ENCODE data around the gene TXLNB.
"Not testable (repeated sequence)": the region's sequence is repeated elsewhere in the genome, so short reads cannot be mapped to it uniquely, and the experiment has no call there.

The TXLNB gene

GRCh38 chr6:139308936-139309603 lies 17.3 kb upstream of the TXLNB start:
- DNase-seq = peak; percentile 49

- no peak for DNase-seq
These were observed 16.6 kb upstream of the TXLNB start for GRCh38 chr6:139308286-139308916.

- DNase-seq = no peak
These were observed 14.6 kb upstream of the TXLNB start for GRCh38 chr6:139306291-139306981.

GRCh38 chr6:139303185-139303584 lies 11.4 kb upstream of the TXLNB start:
- DNase-seq = peak; percentile 52

GRCh38 chr6:139297921-139298320 lies 6.1 kb upstream of the TXLNB start:
- no peak for DNase-seq

- DNase-seq = peak; percentile 85
These were observed 5.1 kb upstream of the TXLNB start for GRCh38 chr6:139296927-139297326.

GRCh38 chr6:139295901-139296300 lies 4.1 kb upstream of the TXLNB start:
- DNase-seq = no peak

- no peak for DNase-seq
These were observed 2.3 kb upstream of the TXLNB start for GRCh38 chr6:139294090-139294489.

- DNase-seq = not testable (repeated sequence)
These were observed 1.4 kb upstream of the TXLNB start for GRCh38 chr6:139293230-139293629.

GRCh38 chr6:139290787-139291311 lies 949 bp downstream of the TXLNB start:
- peak; percentile 43 for DNase-seq

- DNase-seq = no peak
These were observed 2.6 kb downstream of the TXLNB start for GRCh38 chr6:139289233-139289632.

- DNase-seq = no peak
These were observed 3.2 kb downstream of the TXLNB start for GRCh38 chr6:139288496-139289040.

GRCh38 chr6:139287868-139288267 lies 3.9 kb downstream of the TXLNB start:
- DNase-seq = no peak

GRCh38 chr6:139286438-139286837 lies 5.4 kb downstream of the TXLNB start:
- DNase-seq = not testable (repeated sequence)

- DNase-seq = no peak
These were observed 6.2 kb downstream of the TXLNB start for GRCh38 chr6:139285590-139285989.

- DNase-seq = no peak
These were observed 7.0 kb downstream of the TXLNB start for GRCh38 chr6:139284789-139285188.

GRCh38 chr6:139282684-139283083 lies 9.1 kb downstream of the TXLNB start:
- DNase-seq = no peak

- no peak for DNase-seq
These were observed 13.6 kb downstream of the TXLNB start for GRCh38 chr6:139278190-139278589.

GRCh38 chr6:139277587-139277986 lies 14.2 kb downstream of the TXLNB start:
- no peak for DNase-seq

- DNase-seq = no peak
These were observed 14.6 kb downstream of the TXLNB start for GRCh38 chr6:139277161-139277560.

GRCh38 chr6:139275279-139276055 lies 16.3 kb downstream of the TXLNB start:
- DNase-seq = no peak

GRCh38 chr6:139271056-139271455 lies 20.7 kb downstream of the TXLNB start:
- DNase-seq = peak; percentile 77

GRCh38 chr6:139270249-139270648 lies 21.5 kb downstream of the TXLNB start:
- no peak for DNase-seq

All from fibroblast of upper back skin (primary cell).